NCI-H1436 (cell line): ENCODE measurements around the gene CEP126.

ENCODE experiments used
- DNase-seq: peaks from one replicate; lab custom pipeline; 2025; lab: John Stamatoyannopoulos, UW

The CEP126 gene

DNA sequence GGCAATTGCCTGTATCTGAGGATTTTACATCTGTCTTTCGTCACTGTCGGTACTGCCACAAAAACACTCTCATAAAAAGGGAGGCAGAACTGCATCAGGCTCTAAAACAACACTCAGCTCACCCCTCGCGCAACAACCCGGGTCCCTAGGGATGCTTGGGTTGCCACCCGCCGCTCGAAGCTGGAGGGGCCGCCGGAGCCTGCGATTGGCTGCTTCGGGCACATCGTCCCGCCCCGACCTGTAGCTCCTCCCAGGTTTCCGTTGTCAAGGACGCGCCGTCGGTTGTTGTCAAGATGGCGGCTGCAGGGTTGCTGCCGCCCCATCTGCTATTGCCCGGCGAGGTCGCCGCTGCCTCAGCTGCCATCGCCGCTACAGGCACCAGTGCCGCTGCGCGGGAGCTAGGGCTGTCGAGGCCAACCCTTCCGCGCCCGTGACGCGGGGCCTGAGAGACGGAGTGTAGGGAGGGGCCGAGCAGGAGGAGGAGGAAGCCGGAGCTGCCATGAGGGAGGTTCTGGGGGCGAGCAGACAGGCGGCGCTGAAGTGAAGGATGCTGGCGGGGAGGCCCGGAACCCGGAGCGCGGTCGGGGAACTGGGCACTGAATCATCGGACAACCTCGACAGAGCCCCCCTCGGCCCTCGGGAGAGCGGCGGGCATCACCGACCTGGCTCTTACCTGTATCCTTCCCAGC, at the start of gene CEP126:
TSS of gene CEP126 (plus strand) at position 273 of the 689 bp plus-strand sequence. CDS start at position 548, 275 bp downstream.
- DNase-seq = peak; percentile 97

DNA sequence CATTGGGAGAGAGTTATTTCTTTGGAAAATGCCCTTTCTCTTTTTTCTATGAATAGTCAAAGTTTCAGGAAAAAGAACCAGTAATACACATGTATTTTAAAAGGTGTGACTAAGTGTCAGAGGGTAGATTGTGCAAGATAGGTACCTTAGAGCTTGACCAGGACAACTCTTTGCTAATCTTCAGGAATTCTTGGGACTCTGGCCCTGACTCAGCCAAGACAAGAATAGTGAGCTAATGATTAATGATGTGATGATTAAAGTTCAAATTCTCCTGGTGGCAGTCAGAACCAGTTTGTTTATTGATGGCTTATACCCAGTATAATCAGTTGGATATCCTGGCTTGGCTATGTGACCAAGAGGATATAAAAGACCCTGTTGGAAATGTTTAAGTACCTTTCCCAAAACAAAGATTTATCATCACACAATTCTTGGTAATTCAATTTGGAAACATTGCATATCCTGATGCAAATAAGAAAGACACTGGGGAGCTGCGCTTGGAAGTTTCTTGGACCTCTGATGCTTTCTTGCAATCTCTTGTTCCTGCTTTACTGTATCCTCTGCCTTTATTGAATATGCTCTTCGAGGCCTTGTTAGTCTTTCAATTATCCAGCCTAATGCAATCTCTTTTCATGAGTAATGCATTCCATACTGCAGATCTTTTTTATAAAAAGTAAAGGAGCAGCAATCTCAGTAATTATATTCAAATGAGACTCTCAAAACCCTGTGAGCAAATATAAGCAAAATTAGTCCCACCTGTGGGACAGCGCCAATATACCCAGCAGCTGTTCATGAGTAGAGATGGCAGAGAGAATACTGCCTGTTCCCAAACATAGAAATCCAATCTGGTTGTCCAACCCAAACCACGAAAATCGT, 48.0 kb upstream of the CEP126 start:
- peak; percentile 69 for DNase-seq

DNA sequence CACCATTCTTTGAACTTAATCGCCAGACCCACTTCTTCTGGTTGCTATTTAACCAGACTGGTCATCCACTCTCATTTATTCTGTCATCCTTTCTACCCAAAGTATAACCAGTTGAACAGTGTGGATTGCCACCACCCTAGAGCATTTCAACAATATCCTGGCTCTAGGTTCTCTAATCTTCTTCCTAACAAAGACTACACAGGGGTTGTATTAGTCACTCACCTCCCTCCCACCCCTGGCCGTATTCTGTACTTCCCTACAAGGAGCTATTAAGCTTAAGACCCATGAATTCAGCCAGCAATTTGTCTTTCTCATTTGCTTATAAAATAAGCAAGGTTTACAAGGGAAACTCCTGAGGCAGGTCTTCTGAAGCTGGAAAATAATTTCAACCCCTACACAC, 46.9 kb upstream of the CEP126 start:
- DNase-seq = no peak

DNA sequence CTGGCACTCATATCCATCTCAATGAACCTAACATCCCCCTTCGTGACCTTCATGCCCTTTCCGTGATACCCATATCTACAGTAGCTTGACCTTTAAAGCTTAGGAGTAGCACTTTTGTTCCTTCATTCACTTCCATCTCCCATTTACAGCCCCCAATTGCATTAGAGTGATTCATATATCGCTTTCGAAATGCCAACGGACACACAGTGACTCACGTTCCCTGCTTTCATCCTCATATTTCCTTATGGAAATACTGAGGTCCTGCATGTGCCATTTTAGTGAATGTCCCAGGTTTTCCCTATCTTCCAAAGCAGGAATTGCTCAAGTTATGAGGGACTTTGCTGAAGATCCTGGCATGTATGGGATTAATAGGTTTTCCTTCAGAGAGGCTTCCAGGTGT, 44.3 kb upstream of the CEP126 start:
- DNase-seq = no peak

- DNase-seq = no peak
These were observed 42.5 kb upstream of the CEP126 start for GRCh38 chr11:101872171-101872882.

DNA sequence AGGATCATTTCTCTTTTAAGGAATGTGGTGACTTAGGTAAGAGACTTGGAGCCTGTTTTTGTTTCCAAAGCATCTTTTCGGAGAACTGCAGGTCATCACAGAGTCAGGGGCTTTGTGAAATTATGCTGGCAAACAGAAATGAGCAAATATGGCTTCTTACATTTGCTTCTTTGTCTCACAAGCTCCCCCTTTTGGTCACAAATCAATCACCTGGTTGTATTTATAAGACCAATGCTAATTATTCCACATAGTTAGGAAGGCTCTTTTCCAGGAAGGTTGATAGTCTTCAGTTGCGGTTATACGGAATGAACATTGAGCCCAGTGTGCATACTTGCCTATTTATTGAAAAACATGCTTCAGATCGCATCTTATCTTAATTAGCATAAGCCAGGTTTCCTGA, 34.6 kb upstream of the CEP126 start:
- peak; percentile 12 for DNase-seq

DNA sequence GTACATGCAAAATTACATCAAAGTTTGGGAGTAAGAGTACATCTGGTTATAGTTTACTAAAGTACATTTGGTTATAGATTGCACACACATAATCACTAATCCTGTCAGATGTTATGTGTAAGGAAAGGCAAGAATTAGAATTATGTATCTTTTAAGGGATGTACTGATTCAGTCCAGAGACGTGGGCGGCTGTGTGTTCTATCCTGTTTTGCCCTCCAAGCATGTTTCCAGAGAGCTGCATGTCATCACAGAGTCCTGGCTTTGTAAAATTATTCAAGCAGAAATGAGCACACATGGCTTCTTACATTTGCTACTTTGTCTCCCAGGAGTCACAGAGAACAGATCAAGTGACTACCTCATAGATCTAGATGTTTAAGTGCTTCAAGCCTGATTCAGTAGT, 33.2 kb upstream of the CEP126 start:
- DNase-seq = no peak

GRCh38 chr11:101885631-101886030, 29.2 kb upstream of the CEP126 start:
- no peak for DNase-seq

- DNase-seq = no peak
These were observed 25.0 kb upstream of the CEP126 start for GRCh38 chr11:101889767-101890166.

DNA sequence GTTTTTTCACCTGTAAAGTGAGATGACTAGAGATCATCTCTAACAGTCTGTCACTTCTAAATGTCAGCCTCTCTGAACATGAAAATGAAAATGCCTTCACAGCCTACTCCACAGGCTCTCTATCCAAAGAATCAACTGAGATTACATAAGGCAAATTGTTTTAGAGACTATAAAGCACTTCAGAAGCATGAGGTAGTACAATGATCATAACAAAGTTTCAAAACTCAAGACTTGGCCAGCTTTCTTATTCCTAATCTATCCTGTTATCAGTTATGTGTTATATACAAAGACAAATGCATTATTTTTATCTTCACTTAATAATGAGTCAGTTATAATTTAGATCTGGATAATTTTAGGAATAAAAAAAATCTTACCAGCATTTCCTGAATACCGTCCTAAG, 20.3 kb upstream of the CEP126 start:
- DNase-seq = no peak

DNA sequence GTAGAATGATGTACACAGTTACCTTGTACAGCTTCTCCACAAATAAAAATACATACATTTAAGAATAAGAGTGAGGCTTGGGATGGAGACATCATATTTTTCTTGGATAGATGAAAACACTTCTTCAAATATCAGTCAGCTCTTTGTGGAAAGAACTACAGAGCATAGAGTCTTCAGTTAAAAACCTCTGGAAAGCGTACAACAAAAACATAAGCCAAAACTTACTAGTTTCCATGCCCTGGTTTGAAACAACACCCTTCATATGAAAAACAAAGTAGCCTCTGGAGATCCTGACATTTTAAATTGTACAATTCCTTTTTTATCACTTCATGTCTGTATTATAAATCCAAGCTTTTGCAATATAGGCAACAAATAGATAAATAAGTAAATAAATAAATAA, 7.0 kb upstream of the CEP126 start:
- no peak for DNase-seq

GRCh38 chr11:101909087-101909486, 5.7 kb upstream of the CEP126 start:
- DNase-seq = no peak

DNA sequence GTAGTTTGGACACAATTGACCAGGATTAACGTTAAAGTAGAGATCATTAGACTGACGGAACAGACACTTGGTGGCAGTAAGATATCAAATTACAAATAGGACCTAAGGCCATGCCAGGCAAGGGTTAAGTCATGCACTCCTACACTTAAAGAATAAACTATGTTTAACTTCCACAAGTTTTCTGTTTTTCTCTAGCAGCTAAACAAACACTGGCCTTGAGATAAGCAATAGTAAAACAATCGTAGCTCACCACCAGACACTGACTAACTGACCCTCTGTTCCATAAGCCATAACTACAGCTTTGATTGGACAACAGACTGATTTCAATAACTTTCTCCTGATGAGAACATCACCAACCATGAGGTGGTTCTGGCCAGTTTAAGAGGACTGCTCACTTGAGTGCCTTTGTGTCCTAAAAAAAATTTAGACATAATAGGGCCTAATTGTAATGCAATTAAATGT, 2.0 kb upstream of the CEP126 start:
- no peak for DNase-seq

GRCh38 chr11:101913656-101914055, 1.2 kb upstream of the CEP126 start:
- DNase-seq = no peak

- DNase-seq = no peak
These were observed 471 bp upstream of the CEP126 start for GRCh38 chr11:101914341-101914737.

- peak; percentile 5 for DNase-seq
These were observed 1.0 kb downstream of the CEP126 start for GRCh38 chr11:101915791-101916291.

- DNase-seq = no peak
These were observed 1.6 kb downstream of the CEP126 start, which contains the start of gene ANGPTL5 for GRCh38 chr11:101916422-101916821. Gene ANGPTL5, minus strand, starts transcription at chr11:101916522. Its CDS starts 8,613 bp downstream, at chr11:101907909.

DNA sequence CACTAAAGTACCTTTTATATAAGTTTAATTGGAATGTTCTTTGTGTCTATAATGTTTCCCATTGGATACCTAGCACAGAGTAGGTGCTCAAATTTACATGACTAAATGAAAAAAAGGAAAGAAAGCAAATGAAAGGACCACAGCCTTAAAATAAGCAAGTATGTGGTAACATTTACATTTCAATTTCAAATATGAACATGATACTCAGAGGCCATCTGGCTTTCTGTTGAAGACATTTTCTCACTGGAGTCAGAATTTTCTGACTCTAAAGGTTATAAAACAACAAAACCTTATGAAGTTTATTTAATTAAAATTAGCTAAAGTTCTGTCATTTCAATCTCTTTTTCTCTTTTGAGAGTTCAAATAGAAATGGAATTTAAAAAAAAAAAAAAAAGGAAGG, 2.4 kb downstream of the CEP126 start:
- DNase-seq = no peak

DNA sequence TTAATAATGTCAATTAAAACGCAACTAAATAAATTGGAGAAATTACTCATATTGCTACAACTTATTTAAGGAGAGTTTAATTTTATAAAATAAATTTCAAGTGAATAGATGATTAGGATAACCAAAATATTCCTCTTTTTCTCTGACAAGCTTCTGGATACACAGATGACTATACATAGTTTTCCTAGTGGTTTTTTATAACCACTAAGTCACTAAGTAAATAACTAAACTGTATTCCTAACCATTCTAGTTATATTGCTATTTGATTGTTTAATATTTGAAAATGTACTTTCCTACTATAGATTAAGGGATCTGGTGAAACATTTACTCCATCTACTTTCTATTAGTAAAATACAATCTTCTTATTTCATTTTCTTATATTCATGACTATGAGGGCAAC, 6.2 kb downstream of the CEP126 start:
- DNase-seq = no peak

GRCh38 chr11:101923554-101923953, 8.7 kb downstream of the CEP126 start:
- DNase-seq = no peak

GRCh38 chr11:101929294-101929915, 14.6 kb downstream of the CEP126 start:
- no peak for DNase-seq

- DNase-seq = peak; percentile 22
These were observed 16.9 kb downstream of the CEP126 start for GRCh38 chr11:101931692-101932091.
